Measurements from ENCODE around the gene RS1.

DNA sequence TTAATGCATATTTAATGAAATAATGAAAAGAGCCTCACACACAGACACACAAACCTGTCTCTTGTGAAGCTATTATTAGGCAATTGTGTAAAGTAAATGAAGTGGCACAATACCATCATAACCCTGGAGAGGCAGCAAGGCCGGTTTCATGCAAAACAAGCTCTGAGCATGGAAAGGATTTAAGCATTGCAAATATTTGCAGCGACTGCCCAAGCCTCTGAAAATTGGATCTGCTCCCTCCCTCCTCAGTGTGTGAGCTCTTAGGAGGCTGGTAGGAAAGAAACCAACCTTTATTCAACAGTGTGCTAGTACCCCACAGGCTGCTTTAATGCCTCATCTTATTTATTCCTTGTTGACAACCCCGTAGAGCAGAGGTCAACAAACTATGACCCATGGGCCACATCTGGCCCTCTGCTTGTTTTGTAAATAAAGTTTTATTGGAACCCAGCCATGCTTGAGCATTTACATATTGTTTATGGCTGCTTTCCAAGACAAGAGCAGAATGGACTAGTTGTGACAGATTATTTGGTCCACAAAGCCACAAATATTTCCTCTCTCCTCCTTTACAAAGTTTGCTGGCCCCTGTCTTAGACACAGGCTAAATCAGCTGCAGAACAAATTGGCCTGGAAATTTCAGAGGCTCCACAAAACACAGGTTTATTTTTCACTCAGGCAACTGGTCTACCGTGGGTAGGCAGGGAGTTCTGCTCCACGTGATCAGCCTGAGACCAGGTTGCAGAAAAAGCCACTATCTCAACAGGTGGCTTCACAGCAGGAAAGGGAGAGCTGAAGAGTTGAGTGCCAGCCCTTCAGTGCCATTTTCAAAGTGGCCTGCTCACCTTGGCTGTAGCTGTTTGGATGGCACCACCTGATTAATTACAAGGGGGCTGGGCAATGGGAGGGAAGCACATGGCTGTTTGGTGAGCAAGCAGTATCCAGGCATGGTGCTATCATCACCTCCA lies 16.8 kb downstream of the RS1 start:
- TF ChIP-seq, protein P1, sequence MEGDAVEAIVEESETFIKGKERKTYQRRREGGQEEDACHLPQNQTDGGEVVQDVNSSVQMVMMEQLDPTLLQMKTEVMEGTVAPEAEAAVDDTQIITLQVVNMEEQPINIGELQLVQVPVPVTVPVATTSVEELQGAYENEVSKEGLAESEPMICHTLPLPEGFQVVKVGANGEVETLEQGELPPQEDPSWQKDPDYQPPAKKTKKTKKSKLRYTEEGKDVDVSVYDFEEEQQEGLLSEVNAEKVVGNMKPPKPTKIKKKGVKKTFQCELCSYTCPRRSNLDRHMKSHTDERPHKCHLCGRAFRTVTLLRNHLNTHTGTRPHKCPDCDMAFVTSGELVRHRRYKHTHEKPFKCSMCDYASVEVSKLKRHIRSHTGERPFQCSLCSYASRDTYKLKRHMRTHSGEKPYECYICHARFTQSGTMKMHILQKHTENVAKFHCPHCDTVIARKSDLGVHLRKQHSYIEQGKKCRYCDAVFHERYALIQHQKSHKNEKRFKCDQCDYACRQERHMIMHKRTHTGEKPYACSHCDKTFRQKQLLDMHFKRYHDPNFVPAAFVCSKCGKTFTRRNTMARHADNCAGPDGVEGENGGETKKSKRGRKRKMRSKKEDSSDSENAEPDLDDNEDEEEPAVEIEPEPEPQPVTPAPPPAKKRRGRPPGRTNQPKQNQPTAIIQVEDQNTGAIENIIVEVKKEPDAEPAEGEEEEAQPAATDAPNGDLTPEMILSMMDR (IDR thresholded peaks at IDR 0.05; ENCODE audit: low read length) = no peak
- no peak for TF ChIP-seq EZH2 (IDR thresholded peaks at IDR 0.05; ENCODE audit: borderline replicate concordance, low read length)

Measured in OCI-LY1 (cell line).